Measurements from ENCODE around the gene KDM4B.

DNA sequence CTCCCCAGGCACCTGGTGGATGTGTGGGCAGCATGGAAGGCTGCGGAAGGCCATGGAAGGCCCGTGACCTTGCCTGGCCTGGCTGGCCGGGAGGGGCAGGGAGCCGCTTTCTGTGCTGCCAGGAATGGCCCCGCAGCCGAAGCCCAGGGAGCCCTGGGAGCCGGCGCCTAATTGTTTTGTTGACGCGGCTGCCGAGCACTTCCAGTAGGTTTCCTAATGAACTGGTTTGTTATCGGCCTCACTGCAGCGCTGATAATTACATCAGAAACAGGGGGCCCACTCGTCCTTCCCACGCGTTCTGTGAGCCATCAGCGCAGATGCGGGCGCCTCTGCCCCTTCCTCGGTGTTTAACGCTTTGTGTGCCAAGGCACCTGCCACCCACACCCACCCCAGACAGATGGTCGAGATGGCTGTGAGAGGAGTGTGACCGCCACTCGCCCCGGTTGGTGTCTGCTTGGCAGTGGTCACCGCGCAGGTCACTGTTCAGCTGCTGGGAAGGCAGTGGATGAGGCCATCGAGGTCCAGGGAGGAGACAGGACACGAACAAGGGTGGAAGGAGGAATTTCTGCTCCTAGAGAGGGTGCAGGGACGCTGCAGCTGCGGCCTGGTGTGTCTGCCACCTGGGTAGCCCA, 124.5 kb downstream of the KDM4B start:
- TF ChIP-seq POLR2A (IDR thresholded peaks at IDR 0.05) (no peak), CTCF (IDR thresholded peaks at IDR 0.05) (no peak)

Data from Peyer's patch (tissue), 4 donors.